RWPE1 (cell line): ENCODE data around the gene NFASC.

ENCODE experiments used
- CTCF ChIA-PET: fragments of 350-600 bp; sonication (Branson Sonifier 250); formaldehyde crosslinking; extraction: SDS; loops from one replicate; lab custom pipeline; 2021; lab: Yijun Ruan, JAX
- POLR2A ChIA-PET: fragments of 400-600 bp; formaldehyde crosslinking; extraction: SDS; loops from one replicate; lab custom pipeline; 2020; ENCODE audit warnings: antibody characterized with exemption; ENCODE audit not compliant: low non-redundant PET; lab: Yijun Ruan, JAX
- DNase-seq: peaks from one replicate; pipeline ENCODE4 v3.0.0; 2012; ENCODE audit warnings: low spot score
- H3K27ac ChIP-seq: fragments of 450-650 bp; 2 replicates; pipeline ENCODE4 v1.5.1; 2017
- CTCF ChIP-seq: fragments of 450-650 bp; conservative IDR thresholded peaks from 2 replicates; pipeline ENCODE4 v1.5.1; 2017; ENCODE audit warnings: low read depth, mild to moderate bottlenecking

Gene NFASC

GRCh38 chr1:205047764-205048231 lies 177.1 kb downstream of the NFASC start:
- no peak for TF ChIP-seq CTCF
- POLR2A ChIA-PET, result interaction anchor here (0.6 kb wide), 1 partner anchor 33 kb away, joined by 3 read pairs; no protein-coding TSS in a partner anchor
- CTCF ChIA-PET, result interaction anchor here (0.6 to 2.7 kb wide), 3 partner anchors 14 to 295 kb away, joined by 3 to 20 read pairs (median 5); partner anchors contain the start of gene TMCC2
- H3K27ac ChIP-seq, result no peak overlapping the region
- DNase-seq, result no peak

GRCh38 chr1:205048382-205048781 lies 177.7 kb downstream of the NFASC start:
- no peak overlapping the region for H3K27ac ChIP-seq
- DNase-seq, result no peak
- CTCF ChIA-PET, result interaction anchor here (0.7 to 2.7 kb wide), 2 partner anchors 13 to 179 kb away, joined by 5 to 20 read pairs; partner anchors contain the start of gene TMCC2
- TF ChIP-seq CTCF, result no peak
- POLR2A ChIA-PET, result interaction anchor here (0.5 kb wide), 1 partner anchor 92 kb away, joined by 3 read pairs; no protein-coding TSS in a partner anchor

- CTCF ChIA-PET, result interaction anchor here (0.6 kb wide), 1 partner anchor 60 kb away, joined by 4 read pairs; no protein-coding TSS in a partner anchor
- POLR2A ChIA-PET, result interaction anchor here (0.6 kb wide), 1 partner anchor 97 kb away, joined by 3 read pairs; no protein-coding TSS in a partner anchor
- no peak overlapping the region for H3K27ac ChIP-seq
- TF ChIP-seq CTCF, result no peak
- no peak for DNase-seq
Measured at GRCh38 chr1:205049479-205049878, 178.8 kb downstream of the NFASC start.

GRCh38 chr1:205052690-205053089 lies 182.0 kb downstream of the NFASC start:
- no peak for TF ChIP-seq CTCF
- POLR2A ChIA-PET, result no interaction called here
- no peak overlapping the region for H3K27ac ChIP-seq
- CTCF ChIA-PET, result interaction anchor here (0.5 to 2.4 kb wide), 3 partner anchors 9 to 343 kb away, joined by 3 to 19 read pairs (median 5); no protein-coding TSS in a partner anchor
- no peak for DNase-seq

- DNase-seq, result no peak
- ChIA-PET CTCF (interaction anchor here (0.6 to 2.4 kb wide), 4 partner anchors 8 to 246 kb away, joined by 3 to 19 read pairs (median 4); no protein-coding TSS in a partner anchor), POLR2A (no interaction called here)
- no peak overlapping the region for H3K27ac ChIP-seq
- no peak for TF ChIP-seq CTCF
Measured at GRCh38 chr1:205053296-205053695, 182.6 kb downstream of the NFASC start.

- no peak for DNase-seq
- H3K27ac ChIP-seq, result no peak overlapping the region
- ChIA-PET CTCF (interaction anchor here (0.6 to 1.1 kb wide), 5 partner anchors 65 to 247 kb away, joined by 3 to 4 read pairs (median 4); no protein-coding TSS in a partner anchor), POLR2A (no interaction called here)
- TF ChIP-seq CTCF, result no peak
Measured at GRCh38 chr1:205054013-205054412, 183.4 kb downstream of the NFASC start.
